WTC11 (cell line): ENCODE data around the gene EDDM3A. TPM values are rescaled to one million over a fixed set of nuclear protein-coding genes. Genes with fewer than 3 reads are reported as not detected.

Experiments
- ATAC-seq: fragments of 200-7000 bp; cut with Tn5 transposase; 2 replicates; pipeline ENCODE4 v1.10.0; 2021; ENCODE audit warnings: mild to moderate bottlenecking, moderate library complexity
- CTCF ChIA-PET: fragments of 300-600 bp; sonication (Branson Sonifier 250); formaldehyde crosslinking; loops from one replicate; lab custom pipeline; 2021; ENCODE audit warnings: antibody characterized with exemption; lab: Charles Lee
- POLR2A ChIA-PET: fragments of 350-600 bp; sonication (Branson Sonifier 250); formaldehyde crosslinking; loops from one replicate; lab custom pipeline; 2021; ENCODE audit warnings: antibody characterized with exemption; lab: Charles Lee
- DNase-seq: peaks from one replicate; pipeline ENCODE4 v3.0.0; 2021; ENCODE audit warnings: low spot score
- H3K27ac Mint-ChIP-seq: 2 replicates; pipeline ENCODE4 v1.8.0; 2021; ENCODE audit warnings: mixed read lengths
- H3K27me3 Mint-ChIP-seq: 2 replicates; pipeline ENCODE4 v1.8.0; 2021; ENCODE audit warnings: low read depth, mild to moderate bottlenecking, moderate library complexity, mixed read lengths
- H3K36me3 Mint-ChIP-seq: 2 replicates; pipeline ENCODE4 v1.8.0; 2021; ENCODE audit warnings: mixed read lengths
- H3K4me1 Mint-ChIP-seq: 2 replicates; pipeline ENCODE4 v1.8.0; 2022; ENCODE audit warnings: mixed read lengths
- H3K4me3 Mint-ChIP-seq: 2 replicates; pipeline ENCODE4 v1.8.0; 2021; ENCODE audit warnings: mild to moderate bottlenecking, moderate library complexity, mixed read lengths
- H3K9me3 Mint-ChIP-seq: 2 replicates; pipeline ENCODE4 v1.8.0; 2021; ENCODE audit warnings: mixed read lengths
- ARID4B ChIP-seq: sonication (generic); formaldehyde crosslinking; IDR thresholded peaks from 2 replicates; pipeline ENCODE4 v1.8.0; 2023; ENCODE audit warnings: missing genetic modification reagents, mild to moderate bottlenecking, borderline replicate concordance
- CTCF ChIP-seq: fragments of 200-600 bp; IDR thresholded peaks from 2 replicates; pipeline ENCODE4 v1.8.0; 2022; ENCODE audit warnings: antibody characterized with exemption
- ETV6 ChIP-seq: sonication (generic); formaldehyde crosslinking; IDR thresholded peaks from 2 replicates; pipeline ENCODE4 v1.8.1; 2022; ENCODE audit warnings: mild to moderate bottlenecking, missing genetic modification reagents
- GABPB1 ChIP-seq: sonication (generic); formaldehyde crosslinking; IDR thresholded peaks from 2 replicates; pipeline ENCODE4 v1.8.1; 2023; ENCODE audit warnings: mild to moderate bottlenecking, missing genetic modification reagents
- GTF2I ChIP-seq: fragments of 250-450 bp; sonication (Bioruptor Pico); conservative IDR thresholded peaks from 2 replicates; pipeline ENCODE4 v1.4.0; 2021; ENCODE audit warnings: mild to moderate bottlenecking
- HMGA2 ChIP-seq: fragments of 250-450 bp; sonication (Bioruptor Pico); IDR thresholded peaks from 2 replicates; pipeline ENCODE4 v1.4.0; 2021; ENCODE audit warnings: mild to moderate bottlenecking, moderate library complexity
- PREB ChIP-seq: sonication (generic); formaldehyde crosslinking; IDR thresholded peaks from 2 replicates; pipeline ENCODE4 v1.8.1; 2022; ENCODE audit warnings: mild to moderate bottlenecking, missing genetic modification reagents, moderate library complexity, borderline replicate concordance
- PRRX2 ChIP-seq: fragments of 250-450 bp; sonication (Bioruptor Pico); IDR thresholded peaks from 2 replicates; pipeline ENCODE4 v1.8.0; 2021; ENCODE audit warnings: mild to moderate bottlenecking
- SOX15 ChIP-seq: fragments of 250-450 bp; sonication (Bioruptor Pico); IDR thresholded peaks from 2 replicates; pipeline ENCODE4 v1.9.0; 2021; ENCODE audit warnings: mild to moderate bottlenecking
- TEAD1 ChIP-seq: sonication (generic); formaldehyde crosslinking; IDR thresholded peaks from 2 replicates; pipeline ENCODE4 v1.8.0; 2022; ENCODE audit warnings: mild to moderate bottlenecking, missing genetic modification reagents
- ZMAT4 ChIP-seq: fragments of 250-450 bp; sonication (Bioruptor Pico); IDR thresholded peaks from 2 replicates; pipeline ENCODE4 v1.9.0; 2021; ENCODE audit warnings: mild to moderate bottlenecking
- ZNF232 ChIP-seq: sonication (generic); formaldehyde crosslinking; IDR thresholded peaks from 2 replicates; pipeline ENCODE4 v1.8.0; 2022; ENCODE audit warnings: mild to moderate bottlenecking, missing genetic modification reagents
- total RNA-seq: library from RNA; stranded (reverse); gene quantifications from 3 replicates; pipeline ENCODE4 v1.2.3, GENCODE V29; 2021
- TF ChIP-seq, protein P1 (sequence below): sonication (generic); formaldehyde crosslinking; conservative IDR thresholded peaks from 2 replicates; pipeline ENCODE4 v1.8.1; 2023; ENCODE audit warnings: mild to moderate bottlenecking, low read depth, missing genetic modification reagents, moderate library complexity
- TF ChIP-seq, protein P2 (sequence below): sonication (generic); formaldehyde crosslinking; conservative IDR thresholded peaks from 2 replicates; pipeline ENCODE4 v1.8.1; 2022; ENCODE audit warnings: mild to moderate bottlenecking, missing genetic modification reagents
- TF ChIP-seq, protein P3 (sequence below): sonication (generic); formaldehyde crosslinking; IDR thresholded peaks from 2 replicates; pipeline ENCODE4 v1.8.1; 2022; ENCODE audit warnings: missing genetic modification reagents, borderline replicate concordance

The EDDM3A gene
- total RNA-seq, 1 experiment from 2014 or later = 0.20 TPM

GRCh38 chr14:20791597-20791996 lies 45.9 kb downstream of the EDDM3A start:
- TF ChIP-seq ZMAT4 (CRISPR knock-in tag) = no peak
- no peak for TF ChIP-seq PRRX2 (CRISPR knock-in tag)
- TF ChIP-seq GABPB1 (CRISPR knock-in tag) = no peak
- TF ChIP-seq ARID4B (CRISPR knock-in tag) = no peak
- TF ChIP-seq SOX15 (CRISPR knock-in tag) = no peak
- TF ChIP-seq, protein P1, sequence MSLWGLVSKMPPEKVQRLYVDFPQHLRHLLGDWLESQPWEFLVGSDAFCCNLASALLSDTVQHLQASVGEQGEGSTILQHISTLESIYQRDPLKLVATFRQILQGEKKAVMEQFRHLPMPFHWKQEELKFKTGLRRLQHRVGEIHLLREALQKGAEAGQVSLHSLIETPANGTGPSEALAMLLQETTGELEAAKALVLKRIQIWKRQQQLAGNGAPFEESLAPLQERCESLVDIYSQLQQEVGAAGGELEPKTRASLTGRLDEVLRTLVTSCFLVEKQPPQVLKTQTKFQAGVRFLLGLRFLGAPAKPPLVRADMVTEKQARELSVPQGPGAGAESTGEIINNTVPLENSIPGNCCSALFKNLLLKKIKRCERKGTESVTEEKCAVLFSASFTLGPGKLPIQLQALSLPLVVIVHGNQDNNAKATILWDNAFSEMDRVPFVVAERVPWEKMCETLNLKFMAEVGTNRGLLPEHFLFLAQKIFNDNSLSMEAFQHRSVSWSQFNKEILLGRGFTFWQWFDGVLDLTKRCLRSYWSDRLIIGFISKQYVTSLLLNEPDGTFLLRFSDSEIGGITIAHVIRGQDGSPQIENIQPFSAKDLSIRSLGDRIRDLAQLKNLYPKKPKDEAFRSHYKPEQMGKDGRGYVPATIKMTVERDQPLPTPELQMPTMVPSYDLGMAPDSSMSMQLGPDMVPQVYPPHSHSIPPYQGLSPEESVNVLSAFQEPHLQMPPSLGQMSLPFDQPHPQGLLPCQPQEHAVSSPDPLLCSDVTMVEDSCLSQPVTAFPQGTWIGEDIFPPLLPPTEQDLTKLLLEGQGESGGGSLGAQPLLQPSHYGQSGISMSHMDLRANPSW (CRISPR knock-in tag) = no peak
- TF ChIP-seq HMGA2 (CRISPR knock-in tag) = no peak
- no peak for TF ChIP-seq GTF2I (CRISPR knock-in tag)
- TF ChIP-seq, protein P2, sequence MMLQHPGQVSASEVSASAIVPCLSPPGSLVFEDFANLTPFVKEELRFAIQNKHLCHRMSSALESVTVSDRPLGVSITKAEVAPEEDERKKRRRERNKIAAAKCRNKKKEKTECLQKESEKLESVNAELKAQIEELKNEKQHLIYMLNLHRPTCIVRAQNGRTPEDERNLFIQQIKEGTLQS (CRISPR knock-in tag) = no peak
- TF ChIP-seq, protein P3, sequence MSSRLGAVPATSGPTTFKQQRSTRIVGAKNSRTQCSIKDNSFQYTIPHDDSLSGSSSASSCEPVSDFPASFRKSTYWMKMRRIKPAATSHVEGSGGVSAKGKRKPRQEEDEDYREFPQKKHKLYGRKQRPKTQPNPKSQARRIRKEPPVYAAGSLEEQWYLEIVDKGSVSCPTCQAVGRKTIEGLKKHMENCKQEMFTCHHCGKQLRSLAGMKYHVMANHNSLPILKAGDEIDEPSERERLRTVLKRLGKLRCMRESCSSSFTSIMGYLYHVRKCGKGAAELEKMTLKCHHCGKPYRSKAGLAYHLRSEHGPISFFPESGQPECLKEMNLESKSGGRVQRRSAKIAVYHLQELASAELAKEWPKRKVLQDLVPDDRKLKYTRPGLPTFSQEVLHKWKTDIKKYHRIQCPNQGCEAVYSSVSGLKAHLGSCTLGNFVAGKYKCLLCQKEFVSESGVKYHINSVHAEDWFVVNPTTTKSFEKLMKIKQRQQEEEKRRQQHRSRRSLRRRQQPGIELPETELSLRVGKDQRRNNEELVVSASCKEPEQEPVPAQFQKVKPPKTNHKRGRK (CRISPR knock-in tag) = no peak
- no peak for TF ChIP-seq PREB (CRISPR knock-in tag)
- TF ChIP-seq ZNF232 (CRISPR knock-in tag) = no peak
- TF ChIP-seq ETV6 (CRISPR knock-in tag) = no peak
- TF ChIP-seq TEAD1 = no peak
- no peak for TF ChIP-seq CTCF
- ChIA-PET POLR2A (no interaction called here), CTCF (no interaction called here)
- ATAC-seq (no peak), DNase-seq (no peak)
- no peak overlapping the region for H3K4me3 Mint-ChIP-seq
- no peaks in the 10 kb centered on the region for H3K27me3 Mint-ChIP-seq
- H3K27ac Mint-ChIP-seq = no peak overlapping the region
- H3K36me3 Mint-ChIP-seq = no peaks in the 10 kb centered on the region
- peaks cover 30% of the 10 kb centered on the region for H3K4me1 Mint-ChIP-seq
- H3K9me3 Mint-ChIP-seq = 0 out of 2 replicates have a peak, but pooled peaks cover 3% of the 10 kb centered on the region
